ENCODE measurements around the gene ASTL. TPM values are rescaled to one million over a fixed set of nuclear protein-coding genes. Genes with fewer than 3 reads are reported as not detected.

The ASTL gene
- total RNA-seq, 1 experiment from 2014 or later, result 0.34 TPM

DNA sequence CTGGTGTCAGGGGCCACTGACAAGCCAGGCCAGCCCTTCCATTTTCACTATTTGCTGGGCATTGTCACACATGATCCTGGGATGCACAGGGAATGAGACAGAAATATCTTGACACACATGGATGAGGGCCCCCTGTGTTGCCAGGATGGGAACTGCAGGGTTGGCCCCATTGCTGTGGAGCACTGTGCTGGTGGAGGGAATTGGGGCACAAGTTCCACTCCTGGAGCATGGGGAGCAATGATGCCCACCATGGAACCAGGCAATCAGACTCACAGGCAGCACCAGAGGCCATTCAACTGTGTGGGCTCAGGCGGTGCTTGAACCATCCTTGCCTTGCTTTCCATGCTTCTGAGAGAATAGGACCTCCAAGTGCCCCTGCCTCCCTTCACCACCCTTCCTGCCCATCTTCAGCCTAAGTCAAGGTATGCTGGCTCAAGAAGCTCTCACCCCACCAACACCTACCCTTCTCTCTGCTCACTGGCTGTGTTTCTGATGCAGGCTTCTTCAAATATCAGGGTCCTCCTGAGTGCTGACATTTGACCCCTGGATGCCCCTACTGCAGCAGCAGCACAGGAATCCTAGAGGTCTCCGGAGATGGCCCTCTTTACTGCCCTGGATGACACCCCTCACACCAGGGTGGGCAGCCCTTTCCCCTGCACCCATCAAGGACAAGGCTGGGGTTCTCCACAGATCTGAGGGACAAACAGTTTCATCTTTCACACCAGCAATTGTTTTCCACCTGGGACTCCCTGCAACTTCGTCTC is 33.0 kb downstream of the ASTL start:
- no TSS peak for BruUV-seq (replicated peaks)

DNA sequence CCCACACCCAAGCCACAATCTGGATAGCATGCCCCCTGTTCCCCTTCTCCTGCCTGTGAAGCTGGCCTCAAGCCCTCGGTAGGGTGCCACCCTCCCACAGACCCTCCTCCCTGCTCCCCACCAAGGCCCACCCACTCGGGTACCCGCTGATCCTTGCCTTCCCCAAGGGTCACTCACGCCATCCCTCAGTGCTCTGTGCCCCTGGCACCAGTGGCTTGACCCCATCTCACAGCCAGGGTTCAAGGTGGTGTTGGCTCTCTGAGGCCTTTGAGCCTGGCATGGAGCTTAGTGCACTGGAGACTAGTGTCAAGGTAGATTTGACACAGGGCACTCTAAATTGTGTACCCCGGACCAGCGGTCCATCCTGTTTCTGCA is 33.8 kb downstream of the ASTL start:
- RAD21 ChIA-PET (ENCODE audit: low non-redundant PET in 1 of 2, low total read pairs in 2 of 2, uncharacterized antibody in 2 of 2, unreplicated experiment in 2 of 2), result no interaction called here
- POLR2A ChIA-PET, result no interaction called here
- no peak overlapping the region for H3K4me3 ChIP-seq (replicated peaks in 1 of 2; ENCODE audit: low read depth in 1 of 2, low read length in 2 of 2)
- CTCF ChIA-PET, result no interaction called here
- no peak overlapping the region for H3K9ac ChIP-seq (ENCODE audit: low read length)
- H3K27ac ChIP-seq (ENCODE audit: low read depth, low read length), result no peak overlapping the region
- H3K9me2 ChIP-seq (ENCODE audit: insufficient read depth), result no peaks in the 10 kb centered on the region
- H3K36me3 ChIP-seq (ENCODE audit: control insufficient read depth in 1 of 2, insufficient read depth in 2 of 2, low read length in 2 of 2), result no peaks in the 10 kb centered on the region
- no peaks in the 10 kb centered on the region for H3K4me1 ChIP-seq (ENCODE audit: control insufficient read depth in 1 of 2, insufficient read depth in 2 of 2, low read length in 2 of 2)
- DNase-seq (ENCODE audit: low read depth, low spot score), result no peak
- H3K27me3 ChIP-seq (ENCODE audit: insufficient read depth, low read length), result no peaks in the 10 kb centered on the region
- intact Hi-C loops (cut with micrococcal nuclease), result no loop called here
- BruUV-seq (replicated peaks), result no TSS peak
- H3K9me3 ChIP-seq (ENCODE audit: control insufficient read depth in 1 of 2, insufficient read depth in 1 of 2, low read depth in 1 of 2, low read length in 2 of 2), result peaks cover 11 to 14% of the 10 kb centered on the region in 2 experiments; a peak in 2 of 4 replicates
- no peak overlapping the region for H2AFZ ChIP-seq (ENCODE audit: low read depth, low read length, poor library complexity, severe bottlenecking)
- no peak for ATAC-seq
- H3K79me2 ChIP-seq (ENCODE audit: insufficient read depth, low read length), result no peaks in the 10 kb centered on the region
- H3K4me2 ChIP-seq (ENCODE audit: low read length), result no peak overlapping the region
- H4K20me1 ChIP-seq (ENCODE audit: insufficient read depth), result no peaks in the 10 kb centered on the region
- TF ChIP-seq, protein P1, sequence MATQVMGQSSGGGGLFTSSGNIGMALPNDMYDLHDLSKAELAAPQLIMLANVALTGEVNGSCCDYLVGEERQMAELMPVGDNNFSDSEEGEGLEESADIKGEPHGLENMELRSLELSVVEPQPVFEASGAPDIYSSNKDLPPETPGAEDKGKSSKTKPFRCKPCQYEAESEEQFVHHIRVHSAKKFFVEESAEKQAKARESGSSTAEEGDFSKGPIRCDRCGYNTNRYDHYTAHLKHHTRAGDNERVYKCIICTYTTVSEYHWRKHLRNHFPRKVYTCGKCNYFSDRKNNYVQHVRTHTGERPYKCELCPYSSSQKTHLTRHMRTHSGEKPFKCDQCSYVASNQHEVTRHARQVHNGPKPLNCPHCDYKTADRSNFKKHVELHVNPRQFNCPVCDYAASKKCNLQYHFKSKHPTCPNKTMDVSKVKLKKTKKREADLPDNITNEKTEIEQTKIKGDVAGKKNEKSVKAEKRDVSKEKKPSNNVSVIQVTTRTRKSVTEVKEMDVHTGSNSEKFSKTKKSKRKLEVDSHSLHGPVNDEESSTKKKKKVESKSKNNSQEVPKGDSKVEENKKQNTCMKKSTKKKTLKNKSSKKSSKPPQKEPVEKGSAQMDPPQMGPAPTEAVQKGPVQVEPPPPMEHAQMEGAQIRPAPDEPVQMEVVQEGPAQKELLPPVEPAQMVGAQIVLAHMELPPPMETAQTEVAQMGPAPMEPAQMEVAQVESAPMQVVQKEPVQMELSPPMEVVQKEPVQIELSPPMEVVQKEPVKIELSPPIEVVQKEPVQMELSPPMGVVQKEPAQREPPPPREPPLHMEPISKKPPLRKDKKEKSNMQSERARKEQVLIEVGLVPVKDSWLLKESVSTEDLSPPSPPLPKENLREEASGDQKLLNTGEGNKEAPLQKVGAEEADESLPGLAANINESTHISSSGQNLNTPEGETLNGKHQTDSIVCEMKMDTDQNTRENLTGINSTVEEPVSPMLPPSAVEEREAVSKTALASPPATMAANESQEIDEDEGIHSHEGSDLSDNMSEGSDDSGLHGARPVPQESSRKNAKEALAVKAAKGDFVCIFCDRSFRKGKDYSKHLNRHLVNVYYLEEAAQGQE (IDR thresholded peaks at IDR 0.05; ENCODE audit: low read depth), result no peak
- TF ChIP-seq TCF7L2 (IDR thresholded peaks at IDR 0.05; ENCODE audit: borderline replicate concordance, extremely low read depth, insufficient read depth, insufficient read length) (no peak), POLR2A (IDR thresholded peaks at IDR 0.05; ENCODE audit: borderline replicate concordance, extremely low read depth, insufficient read depth, insufficient read length) (no peak), FOSL1 (IDR thresholded peaks at IDR 0.05; ENCODE audit: low read depth) (no peak), CBX3 (IDR thresholded peaks at IDR 0.05; ENCODE audit: low read depth) (no peak), ZFX (IDR thresholded peaks at IDR 0.05) (no peak)
- TF ChIP-seq, protein P2, sequence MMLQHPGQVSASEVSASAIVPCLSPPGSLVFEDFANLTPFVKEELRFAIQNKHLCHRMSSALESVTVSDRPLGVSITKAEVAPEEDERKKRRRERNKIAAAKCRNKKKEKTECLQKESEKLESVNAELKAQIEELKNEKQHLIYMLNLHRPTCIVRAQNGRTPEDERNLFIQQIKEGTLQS (IDR thresholded peaks at IDR 0.05), result no peak

More for the DNA sequence above, 33.0 kb downstream of the ASTL start:
- H3K4me3 ChIP-seq (replicated peaks in 1 of 2; ENCODE audit: low read depth in 1 of 2, low read length in 2 of 2), result no peak overlapping the region
- H3K36me3 ChIP-seq (ENCODE audit: control insufficient read depth in 1 of 2, insufficient read depth in 2 of 2, low read length in 2 of 2), result no peaks in the 10 kb centered on the region
- POLR2A ChIA-PET, result no interaction called here
- H3K27me3 ChIP-seq (ENCODE audit: insufficient read depth, low read length), result no peaks in the 10 kb centered on the region
- H3K9me2 ChIP-seq (ENCODE audit: insufficient read depth), result no peaks in the 10 kb centered on the region
- DNase-seq (ENCODE audit: low read depth, low spot score) (no peak), ATAC-seq (no peak)
- H3K9me3 ChIP-seq (ENCODE audit: control insufficient read depth in 1 of 2, insufficient read depth in 1 of 2, low read depth in 1 of 2, low read length in 2 of 2), result peaks cover 11 to 14% of the 10 kb centered on the region in 2 experiments; a peak in 2 of 4 replicates
- no peaks in the 10 kb centered on the region for H4K20me1 ChIP-seq (ENCODE audit: insufficient read depth)
- no peak overlapping the region for H3K9ac ChIP-seq (ENCODE audit: low read length)
- no peaks in the 10 kb centered on the region for H3K79me2 ChIP-seq (ENCODE audit: insufficient read depth, low read length)
- RAD21 ChIA-PET (ENCODE audit: low non-redundant PET in 1 of 2, low total read pairs in 2 of 2, uncharacterized antibody in 2 of 2, unreplicated experiment in 2 of 2), result no interaction called here
- intact Hi-C loops (cut with micrococcal nuclease), result no loop called here
- no peak overlapping the region for H3K27ac ChIP-seq (ENCODE audit: low read depth, low read length)
- CTCF ChIA-PET, result no interaction called here
- no peak for TF ChIP-seq EGR1 (IDR thresholded peaks at IDR 0.05; ENCODE audit: low read depth)
- TF ChIP-seq CBX3 (IDR thresholded peaks at IDR 0.05; ENCODE audit: low read depth), result no peak
- TF ChIP-seq CEBPB (IDR thresholded peaks at IDR 0.05; ENCODE audit: low read depth), result no peak
- TF ChIP-seq, protein P3, sequence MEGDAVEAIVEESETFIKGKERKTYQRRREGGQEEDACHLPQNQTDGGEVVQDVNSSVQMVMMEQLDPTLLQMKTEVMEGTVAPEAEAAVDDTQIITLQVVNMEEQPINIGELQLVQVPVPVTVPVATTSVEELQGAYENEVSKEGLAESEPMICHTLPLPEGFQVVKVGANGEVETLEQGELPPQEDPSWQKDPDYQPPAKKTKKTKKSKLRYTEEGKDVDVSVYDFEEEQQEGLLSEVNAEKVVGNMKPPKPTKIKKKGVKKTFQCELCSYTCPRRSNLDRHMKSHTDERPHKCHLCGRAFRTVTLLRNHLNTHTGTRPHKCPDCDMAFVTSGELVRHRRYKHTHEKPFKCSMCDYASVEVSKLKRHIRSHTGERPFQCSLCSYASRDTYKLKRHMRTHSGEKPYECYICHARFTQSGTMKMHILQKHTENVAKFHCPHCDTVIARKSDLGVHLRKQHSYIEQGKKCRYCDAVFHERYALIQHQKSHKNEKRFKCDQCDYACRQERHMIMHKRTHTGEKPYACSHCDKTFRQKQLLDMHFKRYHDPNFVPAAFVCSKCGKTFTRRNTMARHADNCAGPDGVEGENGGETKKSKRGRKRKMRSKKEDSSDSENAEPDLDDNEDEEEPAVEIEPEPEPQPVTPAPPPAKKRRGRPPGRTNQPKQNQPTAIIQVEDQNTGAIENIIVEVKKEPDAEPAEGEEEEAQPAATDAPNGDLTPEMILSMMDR (IDR thresholded peaks at IDR 0.05 in 2 of 3, conservative IDR thresholded peaks at IDR 0.05 in 1 of 3; ENCODE audit: borderline replicate concordance in 1 of 3, insufficient read depth in 1 of 3, low read depth in 2 of 3, low read length in 2 of 3), result 0 out of 6 replicates have a peak, but pooled peaks of 2 of the 3 experiments have one; percentile 2 to 7
- TF ChIP-seq ELF1 (IDR thresholded peaks at IDR 0.05; ENCODE audit: borderline replicate concordance, low read depth), result no peak
- H3K4me2 ChIP-seq (ENCODE audit: low read length), result no peak overlapping the region
- no peak overlapping the region for H2AFZ ChIP-seq (ENCODE audit: low read depth, low read length, poor library complexity, severe bottlenecking)
- no peaks in the 10 kb centered on the region for H3K4me1 ChIP-seq (ENCODE audit: control insufficient read depth in 1 of 2, insufficient read depth in 2 of 2, low read length in 2 of 2)
